GM12864 (cell line): ENCODE results near the gene KCNMA1.

ENCODE experiments used
- DNase-seq: peaks from one replicate; pipeline ENCODE4 v3.0.0-alpha.2; 2011; ENCODE audit warnings: low read depth
- H3K4me3 ChIP-seq: 2 replicates; pipeline ENCODE4 v1.5.1; 2011; ENCODE audit warnings: mild to moderate bottlenecking, low read depth, low read length, control low read depth
- TF ChIP-seq, protein P1 (sequence below): IDR thresholded peaks from 2 replicates; pipeline ENCODE4 v1.5.1; 2011; ENCODE audit warnings: low read depth, mild to moderate bottlenecking, moderate library complexity, low read length, control low read depth, inconsistent platforms; ENCODE audit errors: missing control alignments

The KCNMA1 gene

DNA sequence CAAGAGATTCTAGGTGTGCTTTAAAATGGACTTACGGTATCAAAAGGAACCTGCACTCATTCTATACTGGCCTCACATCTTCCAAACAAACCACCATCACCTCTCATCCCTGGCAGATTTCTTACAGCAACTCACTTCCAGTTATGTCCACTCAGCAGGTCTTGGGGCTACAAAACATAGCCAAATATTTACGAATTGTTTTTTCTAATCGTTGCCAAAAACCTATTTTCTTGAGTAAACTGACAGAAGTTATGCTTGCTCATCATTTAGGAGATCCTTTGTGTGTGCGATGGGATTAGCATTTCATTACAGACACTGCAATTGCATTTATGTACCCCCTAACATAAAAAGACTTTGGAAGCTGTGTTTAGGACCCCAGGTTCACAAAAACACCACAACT, 2.7 kb downstream of the KCNMA1 start:
- TF ChIP-seq, protein P1, sequence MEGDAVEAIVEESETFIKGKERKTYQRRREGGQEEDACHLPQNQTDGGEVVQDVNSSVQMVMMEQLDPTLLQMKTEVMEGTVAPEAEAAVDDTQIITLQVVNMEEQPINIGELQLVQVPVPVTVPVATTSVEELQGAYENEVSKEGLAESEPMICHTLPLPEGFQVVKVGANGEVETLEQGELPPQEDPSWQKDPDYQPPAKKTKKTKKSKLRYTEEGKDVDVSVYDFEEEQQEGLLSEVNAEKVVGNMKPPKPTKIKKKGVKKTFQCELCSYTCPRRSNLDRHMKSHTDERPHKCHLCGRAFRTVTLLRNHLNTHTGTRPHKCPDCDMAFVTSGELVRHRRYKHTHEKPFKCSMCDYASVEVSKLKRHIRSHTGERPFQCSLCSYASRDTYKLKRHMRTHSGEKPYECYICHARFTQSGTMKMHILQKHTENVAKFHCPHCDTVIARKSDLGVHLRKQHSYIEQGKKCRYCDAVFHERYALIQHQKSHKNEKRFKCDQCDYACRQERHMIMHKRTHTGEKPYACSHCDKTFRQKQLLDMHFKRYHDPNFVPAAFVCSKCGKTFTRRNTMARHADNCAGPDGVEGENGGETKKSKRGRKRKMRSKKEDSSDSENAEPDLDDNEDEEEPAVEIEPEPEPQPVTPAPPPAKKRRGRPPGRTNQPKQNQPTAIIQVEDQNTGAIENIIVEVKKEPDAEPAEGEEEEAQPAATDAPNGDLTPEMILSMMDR = no peak
- H3K4me3 ChIP-seq = no peak overlapping the region
- DNase-seq = no peak

DNA sequence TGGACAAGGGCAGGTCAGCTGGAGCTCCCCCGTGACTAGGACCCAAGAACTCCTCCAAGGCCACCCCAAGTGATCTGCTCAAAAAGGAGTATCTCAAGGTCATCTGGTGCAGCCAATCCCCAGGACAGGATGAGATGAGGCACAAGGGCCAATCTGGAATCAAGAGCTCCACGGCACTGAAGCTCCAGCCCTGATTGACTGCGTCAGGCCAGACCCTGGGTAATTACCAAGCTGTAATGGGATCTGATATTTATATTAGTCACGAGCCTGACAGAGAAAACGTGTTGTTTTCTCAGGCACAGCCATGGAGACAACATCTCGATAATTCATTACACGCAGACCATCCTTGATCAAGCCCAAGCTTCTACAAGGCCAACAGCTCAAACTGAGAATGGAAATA, 4.2 kb downstream of the KCNMA1 start:
- no peak overlapping the region for H3K4me3 ChIP-seq
- TF ChIP-seq, protein P1 = no peak
- no peak for DNase-seq

- TF ChIP-seq, protein P1 = no peak
- DNase-seq = no peak
- no peak overlapping the region for H3K4me3 ChIP-seq
Observed at GRCh38 chr10:77631241-77631640, 6.4 kb downstream of the KCNMA1 start.

DNA sequence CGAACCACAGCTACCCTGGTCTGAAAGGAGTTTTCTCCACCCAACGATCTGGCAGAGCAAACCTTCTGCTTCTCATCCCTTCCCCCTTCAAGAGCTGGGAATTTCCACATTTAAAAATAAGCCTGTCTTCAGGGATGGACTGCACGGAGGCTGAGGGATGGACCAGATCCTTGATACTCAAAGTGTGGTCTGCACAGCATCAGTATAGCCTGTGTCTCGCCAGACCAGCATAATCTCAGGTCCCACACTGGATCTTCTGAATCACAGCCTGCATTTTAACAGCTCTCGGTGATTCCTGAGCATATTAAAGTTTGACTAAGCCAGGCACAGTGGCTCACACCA, 7.1 kb downstream of the KCNMA1 start:
- TF ChIP-seq, protein P1 = no peak
- no peak for DNase-seq
- H3K4me3 ChIP-seq = no peak overlapping the region

GRCh38 chr10:77629775-77630506, 7.7 kb downstream of the KCNMA1 start:
- H3K4me3 ChIP-seq = no peak overlapping the region
- TF ChIP-seq, protein P1 = no peak
- no peak for DNase-seq

DNA sequence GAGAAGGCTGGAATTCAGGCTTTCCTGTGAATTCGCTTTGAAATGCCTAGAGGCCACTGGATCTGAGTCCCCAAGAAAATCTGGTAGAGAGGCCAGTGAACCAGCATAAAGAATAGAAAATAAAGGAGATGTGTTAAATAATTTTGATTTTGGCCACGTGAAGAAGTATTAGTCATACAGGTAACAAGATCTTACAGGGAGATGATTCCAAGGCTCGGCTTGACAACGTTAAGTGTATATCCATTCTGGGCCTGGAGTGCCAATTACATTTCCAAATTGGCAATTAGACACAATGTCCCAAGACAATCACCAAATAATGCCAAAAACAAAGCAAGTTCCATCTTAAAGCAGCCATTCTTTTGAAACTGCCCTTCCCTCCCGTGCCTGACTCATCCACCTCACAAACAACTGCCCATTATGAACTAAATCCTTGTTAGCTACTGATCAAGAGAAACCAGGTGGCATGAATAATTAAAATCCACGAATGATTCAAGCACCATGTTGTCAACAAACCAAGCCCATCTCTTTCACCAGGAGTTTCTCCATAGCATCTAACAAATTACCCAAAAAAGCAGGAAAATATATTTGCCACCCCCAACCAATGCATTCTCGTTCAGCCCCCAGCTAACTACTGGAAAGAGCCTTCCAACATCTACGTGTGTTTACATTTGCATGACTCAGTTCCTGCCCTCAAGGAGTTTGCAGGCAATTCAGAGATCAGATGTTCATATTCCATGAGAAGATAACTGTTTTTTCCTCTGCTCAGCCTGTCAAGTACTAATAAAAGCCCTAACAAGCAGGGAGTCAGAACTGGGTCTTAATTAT, 8.5 kb downstream of the KCNMA1 start:
- no peak overlapping the region for H3K4me3 ChIP-seq
- TF ChIP-seq, protein P1 = no peak
- DNase-seq = no peak
